Neural progenitor cell (in vitro differentiated cells): ENCODE measurements around the gene TAF4. TPM values are rescaled to one million over a fixed set of nuclear protein-coding genes. Genes with fewer than 3 reads are reported as not detected.
A peak's percentile ranks its signal among the peaks of the same experiment; 100 is the strongest.

Experiments
- DNase-seq: peaks from one replicate; pipeline ENCODE4 v3.0.0-alpha.2; 2016; ENCODE audit warnings: low spot score
- H2AFZ ChIP-seq: fragments of 200-600 bp; sonication (generic); replicated peaks from 2 replicates; pipeline ENCODE4 v1.6.1; 2016; ENCODE audit warnings: antibody characterized with exemption
- H3F3A ChIP-seq: fragments of 200-600 bp; sonication (generic); 2 replicates; pipeline ENCODE4 v1.6.1; 2016; ENCODE audit warnings: antibody characterized with exemption, low read depth
- H3K27ac ChIP-seq: fragments of 200-600 bp; sonication (generic); 2 replicates; pipeline ENCODE4 v1.5.1; 2016; ENCODE audit warnings: mild to moderate bottlenecking
- H3K27me3 ChIP-seq: fragments of 200-600 bp; sonication (generic); 2 replicates; pipeline ENCODE4 v1.6.1; 2016; ENCODE audit warnings: mild to moderate bottlenecking, moderate library complexity
- H3K36me3 ChIP-seq: fragments of 200-600 bp; sonication (generic); 2 replicates; pipeline ENCODE4 v1.5.1; 2016
- H3K4me1 ChIP-seq: fragments of 200-600 bp; sonication (generic); 2 replicates; pipeline ENCODE4 v1.6.1; 2016; ENCODE audit warnings: mixed run types
- H3K4me2 ChIP-seq: fragments of 200-600 bp; sonication (generic); 2 replicates; pipeline ENCODE4 v1.6.1; 2016
- H3K4me3 ChIP-seq: fragments of 200-600 bp; sonication (generic); 2 replicates; pipeline ENCODE4 v1.5.1; 2016
- H3K79me2 ChIP-seq: fragments of 200-600 bp; sonication (generic); 2 replicates; pipeline ENCODE4 v1.6.1; 2016; ENCODE audit warnings: low read depth
- H3K9ac ChIP-seq: fragments of 200-600 bp; sonication (generic); 2 replicates; pipeline ENCODE4 v1.6.1; 2016
- H3K9me3 ChIP-seq: fragments of 200-600 bp; sonication (generic); 2 replicates; pipeline ENCODE4 v1.5.1; 2016; ENCODE audit warnings: low read depth
- H4K20me1 ChIP-seq: fragments of 200-600 bp; sonication (generic); 2 replicates; pipeline ENCODE4 v1.6.1; 2016; ENCODE audit warnings: low read depth
- H3K27ac Mint-ChIP-seq: 3 replicates; pipeline ENCODE4 v1.8.0; 2021; ENCODE audit warnings: mixed read lengths
- H3K27me3 Mint-ChIP-seq: 2 replicates; pipeline ENCODE4 v1.8.0; 2022; ENCODE audit warnings: low read depth, mild to moderate bottlenecking, inconsistent platforms, moderate library complexity, mixed read lengths; ENCODE audit not compliant: insufficient read depth
- H3K36me3 Mint-ChIP-seq: 3 replicates; pipeline ENCODE4 v1.8.0; 2021; ENCODE audit warnings: mixed read lengths
- H3K4me1 Mint-ChIP-seq: 3 replicates; pipeline ENCODE4 v1.8.0; 2021; ENCODE audit warnings: mixed read lengths
- H3K4me3 Mint-ChIP-seq: 3 replicates; pipeline ENCODE4 v1.8.0; 2021; ENCODE audit warnings: mild to moderate bottlenecking, moderate library complexity, mixed read lengths
- H3K9me3 Mint-ChIP-seq: 3 replicates; pipeline ENCODE4 v1.8.0; 2020; ENCODE audit warnings: mixed read lengths
- CTCF ChIP-seq: fragments of 200-600 bp; sonication (generic); IDR thresholded peaks from 2 replicates; pipeline ENCODE4 v1.5.1; 2017; ENCODE audit warnings: antibody characterized with exemption, mild to moderate bottlenecking
- EZH2 ChIP-seq: fragments of 200-600 bp; sonication (generic); IDR thresholded peaks from 2 replicates; pipeline ENCODE4 v1.6.1; 2017; ENCODE audit warnings: antibody characterized with exemption, mild to moderate bottlenecking, moderate library complexity
- EZH2phosphoT487 ChIP-seq: fragments of 200-600 bp; sonication (generic); IDR thresholded peaks from 2 replicates; pipeline ENCODE4 v1.6.1; 2017; ENCODE audit warnings: antibody characterized with exemption
- total RNA-seq: library from RNA; depleted of rRNA; stranded (reverse); fragments of >200 nt; gene quantifications from 2 replicates; pipeline ENCODE4 v1.2.3, GENCODE V29; 2015; ENCODE audit warnings: low replicate concordance

The TAF4 gene
- total RNA-seq, 1 donor from 2014 or later: 9.9 TPM

- TF ChIP-seq CTCF (peak; percentile 46), EZH2 (no peak), EZH2phosphoT487 (no peak)
- no peaks in the 10 kb centered on the region for H3K36me3 ChIP-seq
- no peaks in the 10 kb centered on the region for H3K27me3 ChIP-seq
- H3K9me3 ChIP-seq: no peaks in the 10 kb centered on the region
- no peak overlapping the region for H2AFZ ChIP-seq
- H3K36me3 Mint-ChIP-seq: peaks cover 20% of the 10 kb centered on the region
- peak overlapping the region; percentile 30 for H3K4me3 Mint-ChIP-seq
- H3K4me1 Mint-ChIP-seq: peaks cover 20% of the 10 kb centered on the region
- no peaks in the 10 kb centered on the region for H3K9me3 Mint-ChIP-seq
- DNase-seq: peak; percentile 60
- peaks cover 2% of the 10 kb centered on the region for H3K27me3 Mint-ChIP-seq
- H3F3A ChIP-seq: no peaks in the 10 kb centered on the region
- no peak overlapping the region for H3K4me3 ChIP-seq
- H4K20me1 ChIP-seq: peaks cover 26% of the 10 kb centered on the region
- H3K4me1 ChIP-seq: peaks cover 5% of the 10 kb centered on the region
- H3K27ac ChIP-seq: no peak overlapping the region
- H3K27ac Mint-ChIP-seq: peak overlapping the region; percentile 17
- no peak overlapping the region for H3K9ac ChIP-seq
- H3K79me2 ChIP-seq: no peaks in the 10 kb centered on the region
- H3K4me2 ChIP-seq: no peak overlapping the region
These were observed 84.8 kb downstream of the TAF4 start for GRCh38 chr20:61980647-61981583.

GRCh38 chr20:61979701-61980635 is 85.7 kb downstream of the TAF4 start:
- H3K9me3 Mint-ChIP-seq: no peaks in the 10 kb centered on the region
- Histone ChIP-seq H3K79me2 (no peaks in the 10 kb centered on the region), H3K4me2 (no peak overlapping the region), H4K20me1 (peaks cover 26% of the 10 kb centered on the region), H3K4me1 (peaks cover 7% of the 10 kb centered on the region), H3F3A (no peaks in the 10 kb centered on the region), H3K36me3 (no peaks in the 10 kb centered on the region), H3K9ac (no peak overlapping the region), H3K4me3 (no peak overlapping the region), H3K27me3 (no peaks in the 10 kb centered on the region), H3K27ac (no peak overlapping the region), H3K9me3 (no peaks in the 10 kb centered on the region), H2AFZ (no peak overlapping the region)
- peaks cover 2% of the 10 kb centered on the region for H3K27me3 Mint-ChIP-seq
- H3K4me3 Mint-ChIP-seq: peak overlapping the region; percentile 30
- H3K4me1 Mint-ChIP-seq: peaks cover 20% of the 10 kb centered on the region
- H3K27ac Mint-ChIP-seq: no peak overlapping the region
- peaks cover 20% of the 10 kb centered on the region for H3K36me3 Mint-ChIP-seq
- TF ChIP-seq EZH2: no peak
- TF ChIP-seq CTCF: no peak
- no peak for TF ChIP-seq EZH2phosphoT487
- DNase-seq: no peak

- Mint-ChIP-seq H3K4me1 (peaks cover 20% of the 10 kb centered on the region), H3K27me3 (peaks cover 2% of the 10 kb centered on the region), H3K27ac (no peak overlapping the region), H3K4me3 (no peak overlapping the region), H3K9me3 (no peaks in the 10 kb centered on the region), H3K36me3 (peaks cover 22% of the 10 kb centered on the region)
- Histone ChIP-seq H3K4me2 (no peak overlapping the region), H3K36me3 (peaks cover 3% of the 10 kb centered on the region), H3K79me2 (no peaks in the 10 kb centered on the region), H3K9me3 (no peaks in the 10 kb centered on the region), H3K27me3 (no peaks in the 10 kb centered on the region), H3K4me3 (no peak overlapping the region), H3F3A (no peaks in the 10 kb centered on the region), H3K27ac (no peak overlapping the region), H4K20me1 (peaks cover 26% of the 10 kb centered on the region), H3K9ac (no peak overlapping the region), H2AFZ (no peak overlapping the region), H3K4me1 (peaks cover 7% of the 10 kb centered on the region)
- TF ChIP-seq EZH2phosphoT487 (no peak), EZH2 (no peak), CTCF (no peak)
- no peak for DNase-seq
These were observed 86.6 kb downstream of the TAF4 start for GRCh38 chr20:61979090-61979489.
